SU-DHL-6 (cell line): ENCODE measurements around the gene GNB4.

Source experiments
- H2AFZ ChIP-seq: fragments of 200-600 bp; sonication (generic); 2 replicates; pipeline ENCODE4 v1.6.1; 2014; ENCODE audit warnings: low read depth, mild to moderate bottlenecking, moderate library complexity, mixed read lengths, antibody characterized with exemption, low read length; ENCODE audit not compliant: severe bottlenecking
- H3F3A ChIP-seq: fragments of 200-600 bp; shearing (Covaris generic); 2 replicates; pipeline ENCODE4 v1.6.0; 2016; ENCODE audit warnings: antibody characterized with exemption, mild to moderate bottlenecking; ENCODE audit not compliant: insufficient read depth
- H3K27ac ChIP-seq: fragments of 200-600 bp; sonication (generic); 2 replicates; pipeline ENCODE4 v1.5.1; 2016; ENCODE audit warnings: low read depth, mild to moderate bottlenecking, low read length, moderate library complexity, mixed read lengths
- H3K27me3 ChIP-seq: fragments of 200-600 bp; sonication (generic), shearing (Covaris generic); 2 replicates; pipeline ENCODE4 v1.6.0; 2014; ENCODE audit warnings: mild to moderate bottlenecking, low read length
- H3K36me3 ChIP-seq: fragments of 200-600 bp; sonication (generic); 2 replicates; pipeline ENCODE4 v1.6.1; 2014; ENCODE audit warnings: mild to moderate bottlenecking, low read length, mixed read lengths
- H3K4me2 ChIP-seq: fragments of 300-600, 200-600 bp; shearing (Covaris generic), sonication (generic); 2 replicates; pipeline ENCODE4 v1.6.0; 2014; ENCODE audit warnings: low read length, low read depth, mild to moderate bottlenecking; ENCODE audit not compliant: poor library complexity, severe bottlenecking
- H3K4me3 ChIP-seq: fragments of 200-600 bp; sonication (generic); 2 replicates; pipeline ENCODE4 v1.5.1; 2014; ENCODE audit warnings: antibody characterized with exemption, low read length, mild to moderate bottlenecking, mixed read lengths; ENCODE audit not compliant: insufficient read depth, poor library complexity, severe bottlenecking
- H3K79me2 ChIP-seq: fragments of 200-600 bp; sonication (generic); 2 replicates; pipeline ENCODE4 v1.6.1; 2014; ENCODE audit warnings: mild to moderate bottlenecking, low read length, moderate library complexity; ENCODE audit not compliant: insufficient read depth
- H3K9ac ChIP-seq: fragments of 200-600 bp; sonication (generic); 2 replicates; pipeline ENCODE4 v1.7.0; 2014; ENCODE audit warnings: mild to moderate bottlenecking, low read length
- H3K9me2 ChIP-seq: fragments of 200-600 bp; sonication (generic); replicated peaks from 2 replicates; pipeline ENCODE4 v1.6.1; 2014; ENCODE audit warnings: low read length; ENCODE audit not compliant: insufficient read depth
- H3K9me3 ChIP-seq: fragments of 200-600 bp; sonication (generic); 2 replicates; pipeline ENCODE4 v1.6.1; 2014; ENCODE audit warnings: low read length, mixed read lengths; ENCODE audit not compliant: insufficient read depth
- H4K20me1 ChIP-seq: fragments of 200-600 bp; sonication (generic); 2 replicates; pipeline ENCODE4 v1.6.1; 2014; ENCODE audit warnings: low read depth, mild to moderate bottlenecking, antibody characterized with exemption, low read length, moderate library complexity, mixed read lengths
- EZH2phosphoT487 ChIP-seq: fragments of 200-600 bp; sonication (generic), shearing (Covaris generic); conservative IDR thresholded peaks from 2 replicates; pipeline ENCODE4 v1.6.1; 2018; ENCODE audit warnings: mild to moderate bottlenecking, antibody characterized with exemption, low read length, moderate library complexity, mixed read lengths
- TF ChIP-seq, protein P1 (sequence below): fragments of 200-600 bp; sonication (generic); IDR thresholded peaks from one replicate; pipeline ENCODE4 v1.5.1; 2017; ENCODE audit warnings: antibody characterized with exemption, mild to moderate bottlenecking, low read length, moderate library complexity; ENCODE audit not compliant: insufficient read depth, poor library complexity, severe bottlenecking

GNB4 gene

GRCh38 chr3:179363332-179363731 is 87.9 kb downstream of the GNB4 start:
- peaks cover 31% of the 10 kb centered on the region for H3K36me3 ChIP-seq

GRCh38 chr3:179355996-179356395 is 95.3 kb downstream of the GNB4 start:
- H3K9me2 ChIP-seq: no peaks in the 10 kb centered on the region
- H3K9me3 ChIP-seq: no peaks in the 10 kb centered on the region
- H3K36me3 ChIP-seq: peaks cover 24% of the 10 kb centered on the region
- H3K79me2 ChIP-seq: peaks cover 2% of the 10 kb centered on the region; the same call in 1 of the 2 replicates
- no peaks in the 10 kb centered on the region for H4K20me1 ChIP-seq
- H3K27ac ChIP-seq: no peak overlapping the region
- no peaks in the 10 kb centered on the region for H3K27me3 ChIP-seq
- TF ChIP-seq EZH2phosphoT487: no peak
- TF ChIP-seq, protein P1, sequence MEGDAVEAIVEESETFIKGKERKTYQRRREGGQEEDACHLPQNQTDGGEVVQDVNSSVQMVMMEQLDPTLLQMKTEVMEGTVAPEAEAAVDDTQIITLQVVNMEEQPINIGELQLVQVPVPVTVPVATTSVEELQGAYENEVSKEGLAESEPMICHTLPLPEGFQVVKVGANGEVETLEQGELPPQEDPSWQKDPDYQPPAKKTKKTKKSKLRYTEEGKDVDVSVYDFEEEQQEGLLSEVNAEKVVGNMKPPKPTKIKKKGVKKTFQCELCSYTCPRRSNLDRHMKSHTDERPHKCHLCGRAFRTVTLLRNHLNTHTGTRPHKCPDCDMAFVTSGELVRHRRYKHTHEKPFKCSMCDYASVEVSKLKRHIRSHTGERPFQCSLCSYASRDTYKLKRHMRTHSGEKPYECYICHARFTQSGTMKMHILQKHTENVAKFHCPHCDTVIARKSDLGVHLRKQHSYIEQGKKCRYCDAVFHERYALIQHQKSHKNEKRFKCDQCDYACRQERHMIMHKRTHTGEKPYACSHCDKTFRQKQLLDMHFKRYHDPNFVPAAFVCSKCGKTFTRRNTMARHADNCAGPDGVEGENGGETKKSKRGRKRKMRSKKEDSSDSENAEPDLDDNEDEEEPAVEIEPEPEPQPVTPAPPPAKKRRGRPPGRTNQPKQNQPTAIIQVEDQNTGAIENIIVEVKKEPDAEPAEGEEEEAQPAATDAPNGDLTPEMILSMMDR: no peak
- no peak overlapping the region for H2AFZ ChIP-seq
- H3F3A ChIP-seq: no peaks in the 10 kb centered on the region
- no peak overlapping the region for H3K4me2 ChIP-seq
- no peak overlapping the region for H3K9ac ChIP-seq
- H3K4me3 ChIP-seq: no peak overlapping the region

More at GRCh38 chr3:179363332-179363731, 87.9 kb downstream of the GNB4 start:
- H3F3A ChIP-seq: no peaks in the 10 kb centered on the region
- H2AFZ ChIP-seq: no peak overlapping the region
- H4K20me1 ChIP-seq: no peaks in the 10 kb centered on the region
- no peaks in the 10 kb centered on the region for H3K9me2 ChIP-seq
- no peak overlapping the region for H3K4me3 ChIP-seq
- H3K27ac ChIP-seq: no peak overlapping the region
- no peak for TF ChIP-seq EZH2phosphoT487
- H3K79me2 ChIP-seq: no peaks in the 10 kb centered on the region
- H3K9me3 ChIP-seq: no peaks in the 10 kb centered on the region
- H3K9ac ChIP-seq: no peak overlapping the region
- H3K4me2 ChIP-seq: no peak overlapping the region
- H3K27me3 ChIP-seq: no peaks in the 10 kb centered on the region

DNA sequence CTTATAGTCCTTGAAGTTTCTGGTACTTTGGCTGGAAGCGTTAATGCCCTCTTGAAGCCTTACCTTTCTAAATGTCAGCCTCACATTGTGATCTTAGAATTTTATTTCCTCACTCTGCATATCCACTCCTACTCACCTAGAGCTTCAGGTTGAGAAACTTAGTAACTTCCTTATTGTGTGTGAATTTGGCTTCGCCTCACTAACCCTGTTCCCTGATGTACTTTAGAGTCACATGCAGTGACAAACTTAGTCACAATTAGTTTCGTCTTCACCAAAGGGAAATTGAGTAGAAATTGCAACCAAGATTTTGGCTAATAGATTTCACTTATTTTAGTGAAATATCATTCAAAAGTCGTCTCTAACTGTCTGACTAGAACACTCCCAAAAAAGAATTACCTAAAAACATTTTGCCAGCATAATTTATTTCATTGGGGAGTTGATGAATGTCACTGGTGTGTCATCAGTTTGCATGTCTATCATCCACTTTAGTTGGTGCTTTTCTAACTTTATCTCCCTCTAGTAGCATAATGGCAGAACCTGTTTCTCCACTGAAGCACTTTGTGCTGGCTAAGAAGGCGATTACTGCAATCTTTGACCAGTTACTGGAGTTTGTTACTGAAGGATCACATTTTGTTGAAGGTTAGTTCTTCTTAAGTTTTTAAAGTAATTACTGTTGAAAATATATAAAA is 102.8 kb downstream of the GNB4 start:
- TF ChIP-seq, protein P1: no peak
- no peak for TF ChIP-seq EZH2phosphoT487

More for the DNA sequence above, 102.8 kb downstream of the GNB4 start:
- H3K4me3 ChIP-seq: peak overlapping the region; percentile 74
- H3K9me2 ChIP-seq: no peaks in the 10 kb centered on the region
- peak overlapping the region; percentile 69 for H2AFZ ChIP-seq
- peak overlapping the region; percentile 70 for H3K9ac ChIP-seq
- peaks cover 26% of the 10 kb centered on the region for H3K79me2 ChIP-seq
- peak overlapping the region; percentile 54 for H3K27ac ChIP-seq
- H4K20me1 ChIP-seq: no peaks in the 10 kb centered on the region
- peaks cover 9% of the 10 kb centered on the region; the same call in 1 of the 2 replicates for H3K36me3 ChIP-seq
- H3F3A ChIP-seq: peaks cover 24% of the 10 kb centered on the region; the same call in 1 of the 2 replicates
- H3K4me2 ChIP-seq: peak overlapping the region; percentile 78
- H3K9me3 ChIP-seq: no peaks in the 10 kb centered on the region
- H3K27me3 ChIP-seq: no peaks in the 10 kb centered on the region
